Measurements from ENCODE around the gene CLP1.
"Not testable (repeated sequence)": the region's sequence is repeated elsewhere in the genome, so short reads cannot be mapped to it uniquely, and the experiment has no call there.

The CLP1 gene

DNA sequence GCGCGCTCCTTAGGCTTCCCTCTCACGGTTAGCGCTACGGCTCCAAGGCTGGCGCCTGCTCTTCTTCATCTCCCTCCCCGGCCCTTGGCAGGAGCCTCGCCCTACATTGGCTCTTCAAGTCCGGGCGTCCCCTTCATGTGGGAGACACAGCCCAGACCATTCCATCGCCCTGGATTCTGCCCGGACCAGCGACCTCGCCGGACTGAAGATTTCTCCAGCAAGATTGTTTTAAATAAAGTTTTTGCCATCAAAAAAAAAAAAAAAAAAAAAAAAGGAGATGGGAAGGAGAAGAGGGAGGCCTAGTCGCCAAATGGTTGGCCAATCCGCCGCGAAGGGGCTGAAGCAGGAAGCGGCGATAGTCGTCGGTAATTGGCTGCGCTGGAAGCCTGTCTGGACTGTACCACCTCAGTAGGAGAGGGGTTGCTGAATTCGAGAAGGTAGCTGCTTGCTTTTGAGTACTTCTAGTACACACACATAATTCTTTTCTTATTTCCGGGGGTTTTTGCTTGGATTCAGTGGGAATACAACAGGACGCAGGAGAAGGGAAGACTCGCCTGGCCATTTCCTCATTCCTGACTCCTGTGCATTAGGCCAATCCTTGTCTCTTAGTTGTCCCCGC, 9.7 kb downstream of the CLP1 start:
- peak; percentile 95 for DNase-seq

- peak; percentile 100 for DNase-seq
Measured at GRCh38 chr11:57667736-57668433, 10.3 kb downstream of the CLP1 start, which contains the start of gene ZDHHC5. ZDHHC5 (plus strand) TSS chr11:57668114; CDS start chr11:57673091, 4,977 bp downstream.

DNA sequence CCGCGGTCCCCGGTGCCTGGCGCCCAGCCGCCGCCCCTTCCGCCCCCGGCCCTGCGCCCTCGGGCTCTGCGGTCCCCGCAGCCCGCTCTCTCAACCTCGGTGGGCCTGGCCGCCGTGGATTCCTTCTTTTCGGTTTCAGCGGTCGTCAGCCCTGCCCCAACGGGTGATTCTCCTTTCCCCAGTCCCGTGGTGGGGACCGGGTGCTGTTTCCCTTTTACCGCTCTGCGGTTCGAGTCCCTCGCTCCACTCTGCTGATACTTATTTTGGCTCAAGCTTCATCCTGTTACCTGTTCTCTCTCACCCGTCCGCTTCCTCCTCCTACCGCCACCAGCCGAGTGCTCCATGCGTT, 10.8 kb downstream of the CLP1 start:
- peak; percentile 45 for DNase-seq

GRCh38 chr11:57674251-57674650, 16.7 kb downstream of the CLP1 start:
- no peak for DNase-seq

GRCh38 chr11:57675176-57675941, 17.8 kb downstream of the CLP1 start:
- DNase-seq: no peak

- no peak for DNase-seq
Measured at GRCh38 chr11:57679396-57679795, 21.8 kb downstream of the CLP1 start.

DNA sequence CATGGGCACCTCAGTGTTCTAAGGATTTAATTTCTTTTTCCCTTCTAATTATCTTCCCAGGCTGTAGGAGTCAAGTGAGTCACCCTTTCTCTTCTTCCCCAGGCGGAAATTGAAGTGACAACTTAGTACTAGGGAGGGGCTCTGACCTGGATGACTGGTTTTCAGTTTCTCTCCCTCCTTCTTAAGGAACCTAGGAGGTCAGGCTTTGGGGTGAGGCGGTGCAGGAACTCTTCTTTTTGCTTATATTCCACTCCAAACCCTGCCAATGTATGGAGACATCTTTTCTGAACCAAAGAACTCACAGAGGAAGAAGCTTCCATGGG, 23.0 kb downstream of the CLP1 start:
- DNase-seq: peak; percentile 36

- no peak for DNase-seq
Measured at GRCh38 chr11:57681168-57681567, 23.6 kb downstream of the CLP1 start.

- DNase-seq: not testable (repeated sequence)
Measured at GRCh38 chr11:57690474-57690873, 32.9 kb downstream of the CLP1 start.

DNA sequence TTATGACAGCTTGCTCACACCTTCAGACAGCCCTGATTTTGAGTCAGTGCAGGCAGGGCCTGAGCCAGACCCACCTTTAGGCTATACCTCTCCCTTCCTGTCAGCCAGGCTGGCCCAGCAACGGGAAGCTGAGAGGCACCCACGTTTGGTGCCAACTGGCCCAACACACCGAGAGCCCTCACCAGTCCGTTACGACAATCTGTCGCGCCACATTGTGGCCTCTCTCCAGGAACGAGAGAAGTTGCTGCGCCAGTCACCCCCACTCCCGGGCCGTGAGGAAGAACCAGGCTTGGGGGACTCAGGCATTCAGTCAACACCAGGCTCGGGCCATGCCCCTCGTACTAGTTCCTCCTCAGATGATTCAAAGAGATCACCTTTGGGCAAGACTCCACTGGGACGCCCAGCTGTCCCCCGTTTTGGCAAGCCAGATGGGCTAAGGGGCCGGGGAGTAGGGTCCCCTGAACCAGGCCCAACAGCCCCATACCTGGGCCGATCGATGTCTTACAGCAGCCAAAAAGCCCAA, 41.3 kb downstream of the CLP1 start:
- DNase-seq: no peak

- DNase-seq: no peak
Measured at GRCh38 chr11:57699813-57700212, 42.3 kb downstream of the CLP1 start.

DNA sequence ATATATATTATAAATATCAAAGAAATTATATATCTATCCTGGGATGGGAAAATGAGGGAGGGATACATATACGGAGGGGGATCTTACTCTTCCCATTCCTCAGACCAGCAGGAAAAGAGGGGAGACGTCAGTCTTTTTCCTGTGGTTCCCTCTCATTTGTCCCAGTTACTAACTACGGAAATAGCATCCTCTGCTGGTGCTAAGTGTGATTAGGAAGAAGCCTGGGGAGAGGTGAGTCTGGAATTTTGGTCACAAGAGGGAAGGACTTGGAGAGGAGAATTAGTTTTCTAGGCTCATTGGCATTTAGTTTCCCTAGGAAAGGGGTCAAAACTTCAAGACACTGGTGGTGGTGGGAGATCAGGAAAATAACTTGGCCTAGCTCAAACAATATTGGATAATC, 42.9 kb downstream of the CLP1 start:
- DNase-seq: no peak

DNA sequence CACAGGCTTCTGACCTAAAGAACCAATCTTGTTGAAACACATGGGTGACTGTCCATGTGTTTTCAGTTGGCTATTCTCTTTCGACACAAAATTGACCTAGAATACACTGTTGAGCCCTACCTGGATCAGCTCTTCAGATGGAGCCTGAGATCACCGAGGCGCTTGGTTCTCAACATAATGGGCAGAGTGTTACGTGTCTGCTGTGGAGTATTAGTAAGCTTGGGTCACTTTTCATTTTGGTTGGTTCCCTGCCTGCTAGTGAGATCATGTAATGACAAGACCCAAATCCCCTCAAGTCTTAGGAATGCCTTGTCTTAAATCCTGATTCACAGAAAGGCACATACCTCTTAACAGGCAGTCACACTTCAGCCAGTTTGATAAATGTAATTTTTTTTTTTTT, 45.8 kb downstream of the CLP1 start:
- no peak for DNase-seq

- DNase-seq: no peak
Measured at GRCh38 chr11:57704932-57705331, 47.4 kb downstream of the CLP1 start.

GRCh38 chr11:57705432-57705831, 47.9 kb downstream of the CLP1 start:
- not testable (repeated sequence) for DNase-seq

DNA sequence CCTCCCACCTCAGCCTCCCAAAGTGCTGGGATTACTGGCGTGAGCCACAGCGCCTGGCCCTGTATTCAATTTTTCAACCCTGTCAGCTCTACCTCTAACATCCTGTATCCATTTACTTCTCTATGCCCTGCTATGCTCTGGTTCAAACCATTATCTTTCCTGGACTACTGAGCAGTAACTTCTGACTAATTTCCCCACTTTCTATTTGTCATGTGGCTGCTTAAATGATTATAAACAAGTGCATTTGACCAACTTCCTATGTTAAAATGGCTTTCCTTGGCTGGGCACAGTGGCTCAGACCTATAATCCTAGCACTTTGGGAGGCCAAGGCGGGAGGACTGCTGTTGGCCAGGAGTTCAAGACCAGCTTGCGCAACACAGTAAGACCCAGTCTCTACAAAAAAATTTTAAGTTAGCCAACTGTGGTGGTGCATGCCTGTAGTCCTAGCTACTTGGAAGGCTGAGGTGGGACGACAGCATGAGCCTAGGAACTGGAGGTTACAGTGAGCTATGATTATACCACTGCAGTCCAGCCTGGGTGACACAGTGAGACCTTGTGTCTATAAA, 52.3 kb downstream of the CLP1 start:
- peak; percentile 62 for DNase-seq

All from activated CD4-positive, alpha-beta T cell treated with anti-CD3 and anti-CD28 coated beads, Interleukin-2, Interleukin-6, amounts not matched to agents 100 ng/mL and 50 ng/mL, durations not matched to agents 16 hours and 8 hours (primary cell).